Measurements from ENCODE around the gene NAA30.

DNA sequence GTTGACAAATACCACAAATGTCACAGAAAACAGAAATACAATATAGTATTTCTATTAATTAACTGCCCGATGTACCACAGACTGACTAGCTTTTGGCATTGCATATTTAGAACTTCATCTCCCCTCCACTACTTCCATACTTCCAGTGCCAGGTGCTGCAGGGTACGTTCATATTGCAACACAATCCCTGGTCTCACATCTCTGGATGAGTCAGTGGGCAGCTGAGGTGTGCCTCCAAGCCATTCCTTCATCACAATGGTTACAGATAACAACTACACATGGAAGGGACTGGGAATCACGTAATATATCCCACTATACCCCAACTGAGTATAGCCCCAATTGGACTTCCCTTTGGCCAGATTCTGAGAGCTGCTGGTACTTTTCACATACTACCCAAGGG, 72.2 kb downstream of the NAA30 start:
- no peak for TF ChIP-seq POLR2A (IDR thresholded peaks at IDR 0.05)
- TF ChIP-seq, protein P1, sequence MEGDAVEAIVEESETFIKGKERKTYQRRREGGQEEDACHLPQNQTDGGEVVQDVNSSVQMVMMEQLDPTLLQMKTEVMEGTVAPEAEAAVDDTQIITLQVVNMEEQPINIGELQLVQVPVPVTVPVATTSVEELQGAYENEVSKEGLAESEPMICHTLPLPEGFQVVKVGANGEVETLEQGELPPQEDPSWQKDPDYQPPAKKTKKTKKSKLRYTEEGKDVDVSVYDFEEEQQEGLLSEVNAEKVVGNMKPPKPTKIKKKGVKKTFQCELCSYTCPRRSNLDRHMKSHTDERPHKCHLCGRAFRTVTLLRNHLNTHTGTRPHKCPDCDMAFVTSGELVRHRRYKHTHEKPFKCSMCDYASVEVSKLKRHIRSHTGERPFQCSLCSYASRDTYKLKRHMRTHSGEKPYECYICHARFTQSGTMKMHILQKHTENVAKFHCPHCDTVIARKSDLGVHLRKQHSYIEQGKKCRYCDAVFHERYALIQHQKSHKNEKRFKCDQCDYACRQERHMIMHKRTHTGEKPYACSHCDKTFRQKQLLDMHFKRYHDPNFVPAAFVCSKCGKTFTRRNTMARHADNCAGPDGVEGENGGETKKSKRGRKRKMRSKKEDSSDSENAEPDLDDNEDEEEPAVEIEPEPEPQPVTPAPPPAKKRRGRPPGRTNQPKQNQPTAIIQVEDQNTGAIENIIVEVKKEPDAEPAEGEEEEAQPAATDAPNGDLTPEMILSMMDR (IDR thresholded peaks at IDR 0.05): no peak

Measured in adrenal gland (tissue), 5 donors.